HepG2 (cell line): ENCODE data around the gene RAB35. TPM values are rescaled to one million over a fixed set of nuclear protein-coding genes. Genes with fewer than 3 reads are reported as not detected.

Experiments used
- FOXP1 ChIP-seq, 2 experiments: fragments of 450-650 bp in 1 of 2; IDR thresholded peaks; 2 replicates each; pipeline ENCODE4 v1.6.1; 2017 to 2018; ENCODE audit warnings: antibody characterized with exemption in 1 of 2
- GATAD2A ChIP-seq: IDR thresholded peaks from 2 replicates; pipeline ENCODE4 v1.6.1; 2016
- HMG20A ChIP-seq: IDR thresholded peaks from 2 replicates; pipeline ENCODE4 v1.6.1; 2016; ENCODE audit warnings: borderline replicate concordance
- KLF9 ChIP-seq: IDR thresholded peaks from 2 replicates; pipeline ENCODE4 v1.6.1; 2016; ENCODE audit warnings: low read depth
- NFIC ChIP-seq: IDR thresholded peaks from 2 replicates; pipeline ENCODE4 v1.6.1; 2012; ENCODE audit warnings: mild to moderate bottlenecking, low read length, inconsistent platforms
- TFE3 ChIP-seq: IDR thresholded peaks from 2 replicates; pipeline ENCODE4 v1.6.1; 2016
- THRA ChIP-seq: sonication (generic); formaldehyde crosslinking; IDR thresholded peaks from 2 replicates; pipeline ENCODE4 v1.4.0; 2020; ENCODE audit warnings: missing genetic modification reagents, borderline replicate concordance
- ZGPAT ChIP-seq: IDR thresholded peaks from 2 replicates; pipeline ENCODE4 v1.6.1; 2016; ENCODE audit warnings: mild to moderate bottlenecking
- ZNF12 ChIP-seq: sonication (generic); formaldehyde crosslinking; IDR thresholded peaks from 2 replicates; pipeline ENCODE4 v1.5.0; 2020; ENCODE audit warnings: missing genetic modification reagents
- ZNF24 ChIP-seq: fragments of 450-650 bp; IDR thresholded peaks from 2 replicates; pipeline ENCODE4 v1.6.1; 2017; ENCODE audit warnings: antibody characterized with exemption, mild to moderate bottlenecking
- polyA plus RNA-seq, 8 experiments: library from polyadenylated mRNA; depleted of rRNA in 3 of 8; stranded (reverse) in 7 of 8; unstranded in 1 of 8; fragments of >200 nt; fragmentation: Illumina TruSeq in 4 of 8; extraction: Trizol in 4 of 8; gene quantifications; 2 replicates each; pipeline versions ENCODE4 v1.2.1 to v1.2.3, GENCODE V29; 2011 to 2016; ENCODE audit warnings: low read depth in 4 of 8, missing spikeins in 1 of 8, mixed read lengths in 1 of 8; ENCODE audit not compliant: insufficient read depth in 1 of 8
- total RNA-seq, 5 experiments: library from RNA; depleted of rRNA; stranded (reverse); fragments of >200 nt; fragmentation: Illumina TruSeq; extraction: Trizol; gene quantifications; 2 replicates each; pipeline ENCODE4 v1.2.3, GENCODE V29; 2016; ENCODE audit warnings: low read depth in 1 of 5
- TF ChIP-seq, protein P1 (sequence below), 2 experiments: sonication (generic) in 1 of 2; formaldehyde crosslinking in 1 of 2; IDR thresholded peaks; 2 replicates each; pipeline versions ENCODE4 v1.6.1 to v1.9.0; 2014 to 2022; ENCODE audit warnings: antibody characterized with exemption in 1 of 2, borderline replicate concordance in 1 of 2, inconsistent platforms in 1 of 2, low read depth in 1 of 2, missing genetic modification reagents in 1 of 2
- TF ChIP-seq, protein P2 (sequence below): sonication (generic); formaldehyde crosslinking; IDR thresholded peaks from 2 replicates; pipeline ENCODE4 v1.4.0; 2020; ENCODE audit warnings: mild to moderate bottlenecking, missing genetic modification reagents, borderline replicate concordance
- TF ChIP-seq, protein P3 (sequence below): sonication (generic); formaldehyde crosslinking; IDR thresholded peaks from 2 replicates; pipeline ENCODE4 v1.4.0; 2020; ENCODE audit warnings: missing genetic modification reagents

RAB35 gene
- total and polyA plus RNA-seq, 2 of the 13 experiments (the other 11 are each of a cell fraction or from before 2014, with no cell fraction given): 25.2 to 29.1 TPM

- TF ChIP-seq, protein P1, sequence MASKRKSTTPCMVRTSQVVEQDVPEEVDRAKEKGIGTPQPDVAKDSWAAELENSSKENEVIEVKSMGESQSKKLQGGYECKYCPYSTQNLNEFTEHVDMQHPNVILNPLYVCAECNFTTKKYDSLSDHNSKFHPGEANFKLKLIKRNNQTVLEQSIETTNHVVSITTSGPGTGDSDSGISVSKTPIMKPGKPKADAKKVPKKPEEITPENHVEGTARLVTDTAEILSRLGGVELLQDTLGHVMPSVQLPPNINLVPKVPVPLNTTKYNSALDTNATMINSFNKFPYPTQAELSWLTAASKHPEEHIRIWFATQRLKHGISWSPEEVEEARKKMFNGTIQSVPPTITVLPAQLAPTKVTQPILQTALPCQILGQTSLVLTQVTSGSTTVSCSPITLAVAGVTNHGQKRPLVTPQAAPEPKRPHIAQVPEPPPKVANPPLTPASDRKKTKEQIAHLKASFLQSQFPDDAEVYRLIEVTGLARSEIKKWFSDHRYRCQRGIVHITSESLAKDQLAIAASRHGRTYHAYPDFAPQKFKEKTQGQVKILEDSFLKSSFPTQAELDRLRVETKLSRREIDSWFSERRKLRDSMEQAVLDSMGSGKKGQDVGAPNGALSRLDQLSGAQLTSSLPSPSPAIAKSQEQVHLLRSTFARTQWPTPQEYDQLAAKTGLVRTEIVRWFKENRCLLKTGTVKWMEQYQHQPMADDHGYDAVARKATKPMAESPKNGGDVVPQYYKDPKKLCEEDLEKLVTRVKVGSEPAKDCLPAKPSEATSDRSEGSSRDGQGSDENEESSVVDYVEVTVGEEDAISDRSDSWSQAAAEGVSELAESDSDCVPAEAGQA (IDR thresholded peaks at IDR 0.05; ENCODE audit: low read depth): no peak
- TF ChIP-seq, protein P1 (CRISPR knock-in tag; IDR thresholded peaks at IDR 0.05; ENCODE audit: borderline replicate concordance): no peak
- TF ChIP-seq KLF9: no peak
- TF ChIP-seq ZNF12 (CRISPR knock-in tag): peak; percentile 64
- TF ChIP-seq ZGPAT (CRISPR knock-in tag): peak; percentile 68; the same call in 1 of the 2 replicates
- TF ChIP-seq GATAD2A (CRISPR knock-in tag): peak; percentile 84
- TF ChIP-seq ZNF24: no peak
- TF ChIP-seq, protein P2, sequence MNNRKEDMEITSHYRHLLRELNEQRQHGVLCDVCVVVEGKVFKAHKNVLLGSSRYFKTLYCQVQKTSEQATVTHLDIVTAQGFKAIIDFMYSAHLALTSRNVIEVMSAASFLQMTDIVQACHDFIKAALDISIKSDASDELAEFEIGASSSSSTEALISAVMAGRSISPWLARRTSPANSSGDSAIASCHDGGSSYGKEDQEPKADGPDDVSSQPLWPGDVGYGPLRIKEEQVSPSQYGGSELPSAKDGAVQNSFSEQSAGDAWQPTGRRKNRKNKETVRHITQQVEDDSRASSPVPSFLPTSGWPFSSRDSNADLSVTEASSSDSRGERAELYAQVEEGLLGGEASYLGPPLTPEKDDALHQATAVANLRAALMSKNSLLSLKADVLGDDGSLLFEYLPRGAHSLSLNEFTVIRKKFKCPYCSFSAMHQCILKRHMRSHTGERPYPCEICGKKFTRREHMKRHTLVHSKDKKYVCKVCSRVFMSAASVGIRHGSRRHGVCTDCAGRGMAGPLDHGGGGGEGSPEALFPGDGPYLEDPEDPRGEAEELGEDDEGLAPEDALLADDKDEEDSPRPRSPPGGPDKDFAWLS (CRISPR knock-in tag): no peak
- TF ChIP-seq FOXP1 (IDR thresholded peaks at IDR 0.05): no peak
- peak; percentile 48; the same call in 1 of the 2 replicates for TF ChIP-seq FOXP1 (CRISPR knock-in tag; IDR thresholded peaks at IDR 0.05)
- TF ChIP-seq, protein P3, sequence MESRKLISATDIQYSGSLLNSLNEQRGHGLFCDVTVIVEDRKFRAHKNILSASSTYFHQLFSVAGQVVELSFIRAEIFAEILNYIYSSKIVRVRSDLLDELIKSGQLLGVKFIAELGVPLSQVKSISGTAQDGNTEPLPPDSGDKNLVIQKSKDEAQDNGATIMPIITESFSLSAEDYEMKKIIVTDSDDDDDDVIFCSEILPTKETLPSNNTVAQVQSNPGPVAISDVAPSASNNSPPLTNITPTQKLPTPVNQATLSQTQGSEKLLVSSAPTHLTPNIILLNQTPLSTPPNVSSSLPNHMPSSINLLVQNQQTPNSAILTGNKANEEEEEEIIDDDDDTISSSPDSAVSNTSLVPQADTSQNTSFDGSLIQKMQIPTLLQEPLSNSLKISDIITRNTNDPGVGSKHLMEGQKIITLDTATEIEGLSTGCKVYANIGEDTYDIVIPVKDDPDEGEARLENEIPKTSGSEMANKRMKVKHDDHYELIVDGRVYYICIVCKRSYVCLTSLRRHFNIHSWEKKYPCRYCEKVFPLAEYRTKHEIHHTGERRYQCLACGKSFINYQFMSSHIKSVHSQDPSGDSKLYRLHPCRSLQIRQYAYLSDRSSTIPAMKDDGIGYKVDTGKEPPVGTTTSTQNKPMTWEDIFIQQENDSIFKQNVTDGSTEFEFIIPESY (CRISPR knock-in tag): no peak
- peak; percentile 53 for TF ChIP-seq HMG20A
- TF ChIP-seq TFE3 (CRISPR knock-in tag): peak; percentile 67; the same call in 1 of the 2 replicates
- 0 out of 2 replicates have a peak, but pooled peaks have one; percentile 25 for TF ChIP-seq THRA
- 0 out of 2 replicates have a peak, but pooled peaks have one; percentile 40 for TF ChIP-seq NFIC
These were observed 61.1 kb downstream of the RAB35 start (continued) for GRCh38 chr12:120055231-120056000.
